Measurements from ENCODE around the gene MFSD12.

MFSD12 gene

GRCh38 chr19:3543150-3544057 is 14.0 kb downstream of the MFSD12 start:
- H3K4me3 ChIP-seq (ENCODE audit: control insufficient read depth, low read depth, low read length): no peak overlapping the region
- TF ChIP-seq, protein P1, sequence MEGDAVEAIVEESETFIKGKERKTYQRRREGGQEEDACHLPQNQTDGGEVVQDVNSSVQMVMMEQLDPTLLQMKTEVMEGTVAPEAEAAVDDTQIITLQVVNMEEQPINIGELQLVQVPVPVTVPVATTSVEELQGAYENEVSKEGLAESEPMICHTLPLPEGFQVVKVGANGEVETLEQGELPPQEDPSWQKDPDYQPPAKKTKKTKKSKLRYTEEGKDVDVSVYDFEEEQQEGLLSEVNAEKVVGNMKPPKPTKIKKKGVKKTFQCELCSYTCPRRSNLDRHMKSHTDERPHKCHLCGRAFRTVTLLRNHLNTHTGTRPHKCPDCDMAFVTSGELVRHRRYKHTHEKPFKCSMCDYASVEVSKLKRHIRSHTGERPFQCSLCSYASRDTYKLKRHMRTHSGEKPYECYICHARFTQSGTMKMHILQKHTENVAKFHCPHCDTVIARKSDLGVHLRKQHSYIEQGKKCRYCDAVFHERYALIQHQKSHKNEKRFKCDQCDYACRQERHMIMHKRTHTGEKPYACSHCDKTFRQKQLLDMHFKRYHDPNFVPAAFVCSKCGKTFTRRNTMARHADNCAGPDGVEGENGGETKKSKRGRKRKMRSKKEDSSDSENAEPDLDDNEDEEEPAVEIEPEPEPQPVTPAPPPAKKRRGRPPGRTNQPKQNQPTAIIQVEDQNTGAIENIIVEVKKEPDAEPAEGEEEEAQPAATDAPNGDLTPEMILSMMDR (IDR thresholded peaks at IDR 0.05; ENCODE audit: control insufficient read depth, insufficient read depth, low read depth, low read length, missing control alignments): no peak
- no peak for DNase-seq (ENCODE audit: low read depth)

GRCh38 chr19:3539756-3540118 is 17.6 kb downstream of the MFSD12 start:
- TF ChIP-seq, protein P1 (IDR thresholded peaks at IDR 0.05; ENCODE audit: control insufficient read depth, insufficient read depth, low read depth, low read length, missing control alignments): no peak
- no peak for DNase-seq (ENCODE audit: low read depth)
- H3K4me3 ChIP-seq (ENCODE audit: control insufficient read depth, low read depth, low read length): no peak overlapping the region

DNA sequence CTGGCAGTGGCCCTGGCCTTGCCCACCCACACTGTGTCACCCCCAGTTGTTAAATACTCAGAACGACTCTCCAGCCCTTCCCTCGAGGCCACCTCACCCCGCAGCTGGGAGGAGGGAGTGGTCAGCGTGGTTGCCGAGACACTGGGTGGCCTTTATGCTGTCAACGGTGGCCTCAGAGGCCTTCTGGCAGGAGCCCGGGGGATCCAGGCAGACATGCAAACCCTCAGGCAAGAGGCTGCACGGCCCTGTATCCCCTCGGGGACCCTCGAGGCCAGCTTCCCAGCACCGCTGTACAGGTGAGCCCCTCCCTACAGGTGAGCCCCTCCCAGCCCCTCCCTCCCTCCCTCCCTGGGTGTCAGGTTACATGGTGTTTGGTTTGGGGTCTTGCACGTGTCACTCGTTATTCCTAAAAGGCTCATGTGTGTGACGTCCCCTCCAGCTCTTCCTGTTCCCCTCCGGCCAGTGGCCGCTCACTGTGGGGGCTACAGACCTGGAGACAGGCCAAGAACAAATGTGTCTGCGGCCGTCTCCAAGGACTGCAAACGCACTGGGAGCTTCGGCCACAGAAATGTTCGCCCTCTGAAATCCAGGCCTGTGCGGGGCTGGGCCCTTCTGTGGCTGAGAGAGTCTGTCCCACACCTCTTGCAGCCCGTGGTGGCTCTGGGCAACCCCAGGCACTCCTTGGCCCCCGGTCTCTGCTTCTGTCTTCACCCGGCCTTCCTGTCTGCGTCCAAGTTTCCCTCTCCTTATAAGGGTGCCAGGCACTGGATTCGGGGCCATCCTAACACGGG is 18.2 kb downstream of the MFSD12 start, which contains the start of gene TEKTIP1:
TSS of gene TEKTIP1 (plus strand) at position 210 of the 791 bp plus-strand sequence. CDS start at position 214, 4 bp downstream.
- H3K4me3 ChIP-seq (ENCODE audit: control insufficient read depth, low read depth, low read length): no peak within 1 kb of the TSS
- TF ChIP-seq, protein P1 (IDR thresholded peaks at IDR 0.05; ENCODE audit: control insufficient read depth, insufficient read depth, low read depth, low read length, missing control alignments): no peak
- no peak for DNase-seq (ENCODE audit: low read depth)

- no peak for DNase-seq (ENCODE audit: low read depth)
- TF ChIP-seq, protein P1 (IDR thresholded peaks at IDR 0.05; ENCODE audit: control insufficient read depth, insufficient read depth, low read depth, low read length, missing control alignments): no peak
- H3K4me3 ChIP-seq (ENCODE audit: control insufficient read depth, low read depth, low read length): no peak overlapping the region
Observed at GRCh38 chr19:3538258-3538929, 19.0 kb downstream of the MFSD12 start.

DNA sequence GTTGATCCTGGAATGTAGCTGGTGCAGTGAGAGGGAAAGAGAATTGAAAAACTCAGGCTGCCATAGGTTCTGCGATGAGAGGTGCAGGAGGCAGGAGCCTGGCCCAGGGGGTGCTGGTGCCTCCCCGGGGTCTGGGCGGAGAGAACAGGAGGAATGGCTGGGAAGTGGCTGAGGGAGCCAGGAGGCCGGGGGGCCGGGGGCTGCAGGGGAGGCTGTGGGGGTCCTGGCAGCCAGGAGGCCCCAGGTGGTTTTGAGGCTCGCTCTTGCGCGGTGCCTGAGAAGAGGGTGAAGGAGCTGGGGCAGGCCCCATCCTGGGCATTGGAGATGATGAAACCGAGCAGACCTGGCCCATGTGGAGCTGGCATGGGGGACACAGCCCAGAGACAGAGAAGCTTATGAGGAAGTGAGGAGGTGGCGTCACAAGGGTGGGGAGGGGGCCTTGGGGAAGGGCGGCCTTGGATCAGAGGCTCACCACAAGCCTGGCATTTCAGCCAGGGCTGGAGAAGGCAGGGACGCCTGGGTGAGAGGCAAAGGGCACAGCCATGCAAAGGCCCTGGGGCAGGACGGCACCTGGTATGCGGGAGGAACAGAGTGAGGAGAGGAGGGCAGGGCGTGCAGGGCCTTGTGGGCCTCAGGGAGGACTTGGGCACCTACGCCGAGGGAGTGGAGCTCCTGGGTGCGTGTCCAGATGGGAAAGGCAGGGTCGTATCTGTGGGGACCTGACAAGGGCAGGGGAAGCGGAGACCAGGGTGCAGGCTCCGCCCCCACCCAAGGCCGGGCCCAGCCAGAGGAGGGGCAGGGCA is 19.7 kb downstream of the MFSD12 start:
- H3K4me3 ChIP-seq (ENCODE audit: control insufficient read depth, low read depth, low read length): no peak overlapping the region
- TF ChIP-seq, protein P1 (IDR thresholded peaks at IDR 0.05; ENCODE audit: control insufficient read depth, insufficient read depth, low read depth, low read length, missing control alignments): no peak

GRCh38 chr19:3537101-3537437 is 20.3 kb downstream of the MFSD12 start:
- H3K4me3 ChIP-seq (ENCODE audit: control insufficient read depth, low read depth, low read length): no peak overlapping the region
- no peak for DNase-seq (ENCODE audit: low read depth)
- TF ChIP-seq, protein P1 (IDR thresholded peaks at IDR 0.05; ENCODE audit: control insufficient read depth, insufficient read depth, low read depth, low read length, missing control alignments): no peak

More for the DNA sequence above, 19.7 kb downstream of the MFSD12 start:
- no peak for DNase-seq (ENCODE audit: low read depth)

Data from AG09309 (cell line).